Measurements from ENCODE around the gene PSMA1.
A peak's percentile ranks its signal among the peaks of the same experiment; 100 is the strongest.
"Not testable (repeated sequence)": the region's sequence is repeated elsewhere in the genome, so short reads cannot be mapped to it uniquely, and the experiment has no call there.

Gene PSMA1
- 19.7 to 52.5 (median 31.2) reads per million in 18 experiments for total RNA-seq

DNA sequence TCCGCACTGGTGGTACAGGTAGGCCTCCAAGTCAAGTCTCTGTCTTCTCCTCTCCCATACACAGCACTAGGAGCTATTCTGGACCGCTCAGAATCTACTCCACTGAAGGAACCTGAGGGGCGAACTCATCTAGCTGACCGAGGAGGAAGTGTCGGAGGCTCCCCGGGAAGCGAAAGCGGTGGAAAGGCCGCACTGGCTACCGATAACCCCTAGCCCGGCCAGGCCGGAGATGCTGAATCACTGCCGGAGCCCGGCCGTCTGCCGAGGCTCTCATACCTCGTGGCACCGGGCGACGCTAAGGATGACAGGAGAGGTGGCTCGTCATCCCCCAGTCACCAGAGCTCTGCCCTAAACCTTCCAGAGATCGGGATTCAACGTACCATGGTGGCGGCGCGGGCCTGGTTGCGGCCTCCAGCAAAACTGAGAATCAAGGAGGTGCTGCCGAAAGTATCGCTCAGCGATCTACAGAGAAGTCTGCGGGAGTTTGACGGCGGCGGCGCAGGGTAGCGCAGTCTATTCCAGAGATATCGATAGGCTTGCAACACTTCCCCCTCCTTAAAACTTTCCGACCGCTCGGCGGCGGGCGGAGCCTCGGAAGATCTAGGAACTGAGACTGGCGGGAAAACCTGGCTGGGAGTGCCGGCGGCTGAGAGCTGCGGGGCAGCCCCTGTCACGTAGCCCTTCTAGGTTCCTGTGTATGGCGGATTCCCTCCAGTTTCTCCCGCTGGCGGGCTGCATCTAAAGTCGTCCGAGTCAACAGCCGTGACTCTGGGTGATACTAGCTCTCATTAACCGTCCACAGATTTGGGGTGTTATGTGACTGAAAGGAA, at the start of gene PSMA1:
TSS of gene PSMA1 (minus strand) at position 470 of the 830 bp plus-strand sequence. CDS start at position 383, 87 bp downstream.
- peak; percentile 96 to 97 for DNase-seq

DNA sequence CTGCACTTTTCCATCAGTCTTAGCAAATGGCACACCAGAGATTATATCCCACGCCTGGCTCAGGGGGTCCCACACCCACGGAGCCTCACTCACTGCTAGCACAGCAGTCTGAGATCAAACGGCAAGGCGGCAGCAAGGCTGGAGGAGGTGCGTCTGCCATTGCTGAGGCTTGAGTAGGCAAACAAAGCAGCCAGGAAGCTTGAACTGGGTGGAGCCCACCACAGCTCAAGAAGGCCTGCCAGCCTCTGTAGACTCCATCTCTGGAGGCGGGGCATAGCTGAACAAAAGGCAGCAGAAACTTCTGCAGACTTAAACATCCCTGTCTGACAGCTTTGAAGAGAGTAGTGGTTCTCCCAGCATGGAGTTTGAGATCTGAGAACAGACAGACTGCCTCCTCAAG, 49.3 kb upstream of the PSMA1 start:
- DNase-seq = not testable (repeated sequence)

DNA sequence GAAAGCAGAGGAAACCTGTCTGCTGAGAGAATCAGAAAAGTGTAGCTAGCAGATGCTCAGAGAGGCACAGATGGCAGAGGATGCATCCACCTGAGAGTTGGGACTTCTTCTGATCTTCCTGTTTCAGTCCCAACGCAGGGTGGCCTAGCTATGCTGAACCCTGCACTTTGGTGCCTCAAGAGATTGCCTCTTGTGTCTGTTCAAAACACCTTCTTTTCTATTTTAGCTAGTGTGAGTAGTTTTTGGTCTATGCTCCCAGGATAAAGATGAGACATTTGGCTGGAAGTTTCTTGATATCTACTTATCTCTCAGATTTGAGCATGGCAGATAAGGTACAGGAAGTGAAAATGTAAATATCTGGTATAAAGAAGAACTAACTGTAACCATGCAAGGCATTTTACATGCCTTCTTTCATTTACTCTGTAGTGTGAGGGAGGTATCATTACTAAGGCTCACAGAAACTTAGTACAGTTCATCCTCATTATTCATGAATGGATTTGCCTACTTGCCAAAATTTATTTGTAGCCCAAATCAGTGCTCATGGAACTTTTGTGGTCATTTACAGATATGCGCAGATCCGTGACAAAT, 47.0 kb upstream of the PSMA1 start:
- no peak for DNase-seq

DNA sequence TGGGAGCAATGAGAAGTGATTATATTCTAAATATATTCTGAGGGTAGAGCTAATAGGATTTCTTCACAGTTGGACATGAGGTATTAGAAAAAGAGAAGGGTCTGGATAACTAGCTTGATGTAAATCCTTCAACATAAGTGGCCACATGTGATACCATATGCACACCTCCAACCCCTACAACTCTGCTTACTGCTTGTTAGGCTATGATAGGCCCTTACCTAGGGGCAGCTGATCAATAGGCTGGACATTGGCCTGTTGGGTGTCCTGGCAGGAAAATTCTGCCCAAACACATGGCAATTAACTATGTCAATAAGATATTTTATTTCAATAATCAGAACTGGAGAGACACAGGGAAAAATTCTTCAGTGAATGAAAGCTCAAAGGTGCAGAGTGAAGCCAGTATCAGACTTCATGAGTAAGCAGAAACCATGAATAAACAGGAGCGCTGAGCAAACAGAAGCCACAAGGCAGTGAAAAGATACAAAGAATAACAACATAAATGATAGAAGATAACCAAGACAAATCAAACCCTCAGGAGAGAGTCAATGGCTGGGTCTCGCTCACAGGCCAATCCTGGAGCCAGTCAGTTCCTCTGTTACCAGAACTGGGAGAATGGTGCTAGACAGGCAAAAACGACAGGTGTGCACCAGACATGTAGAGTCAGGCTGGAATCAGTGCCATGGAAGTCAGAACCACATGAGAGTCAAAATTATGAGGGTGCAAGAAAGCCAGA, 46.3 kb upstream of the PSMA1 start:
- no peak for DNase-seq

DNA sequence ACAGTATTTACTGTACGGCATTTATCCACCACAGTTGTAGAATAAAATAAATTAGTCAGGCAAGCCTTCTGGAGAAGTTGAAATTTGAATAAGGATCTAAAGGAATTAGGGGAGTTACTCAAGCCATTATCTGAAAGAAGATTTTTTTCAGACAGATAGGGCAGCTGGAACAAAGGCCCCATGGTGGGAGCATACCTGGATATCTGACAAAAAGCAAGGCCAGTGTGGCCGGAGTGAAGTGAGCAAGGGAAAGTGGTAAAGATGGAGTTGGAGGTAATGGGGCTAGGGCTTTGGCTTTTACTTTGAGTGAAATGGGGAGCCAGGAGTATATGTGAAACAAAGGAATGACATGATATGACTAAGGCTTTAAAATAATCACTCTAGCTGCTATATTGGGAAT, 45.7 kb upstream of the PSMA1 start:
- DNase-seq = no peak

DNA sequence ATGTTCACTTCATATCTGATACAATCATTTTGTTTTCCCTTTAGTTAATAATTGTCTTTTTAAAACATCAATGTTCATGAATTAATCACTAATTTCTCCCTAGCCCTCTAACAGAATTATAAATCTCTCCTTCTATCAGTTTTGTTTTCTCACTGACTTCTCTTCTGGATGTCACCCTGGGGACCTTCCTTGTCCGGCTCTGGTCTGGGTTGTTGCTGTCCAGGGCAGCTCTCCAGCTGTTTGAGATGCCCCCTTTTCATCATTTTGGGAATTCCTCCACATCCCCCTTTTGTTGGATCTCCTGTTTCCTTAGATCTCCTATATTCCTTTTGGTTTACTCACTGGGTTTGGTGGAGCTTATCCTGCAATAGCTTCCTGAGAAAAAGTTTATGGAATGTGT, 35.6 kb upstream of the PSMA1 start:
- no peak for DNase-seq

DNA sequence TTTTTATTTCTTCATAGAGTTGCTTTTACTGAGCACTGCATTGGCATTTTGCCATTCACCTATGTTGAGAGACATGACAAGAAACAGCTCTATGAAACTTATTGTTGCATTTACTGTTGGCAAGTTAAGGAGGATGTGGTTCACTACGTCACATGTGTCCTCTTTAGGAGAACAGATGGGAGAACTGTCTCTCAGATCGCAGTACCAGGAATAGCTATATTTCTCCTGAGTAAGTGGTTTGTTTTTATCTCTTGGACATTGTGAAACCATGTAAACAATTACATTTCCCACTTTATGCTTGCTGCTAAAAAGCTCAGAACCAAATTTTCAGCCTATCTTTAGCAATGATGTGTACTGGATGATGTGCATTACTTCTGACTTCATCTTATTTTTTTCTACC, 34.8 kb upstream of the PSMA1 start:
- DNase-seq = peak; percentile 55 to 58

DNA sequence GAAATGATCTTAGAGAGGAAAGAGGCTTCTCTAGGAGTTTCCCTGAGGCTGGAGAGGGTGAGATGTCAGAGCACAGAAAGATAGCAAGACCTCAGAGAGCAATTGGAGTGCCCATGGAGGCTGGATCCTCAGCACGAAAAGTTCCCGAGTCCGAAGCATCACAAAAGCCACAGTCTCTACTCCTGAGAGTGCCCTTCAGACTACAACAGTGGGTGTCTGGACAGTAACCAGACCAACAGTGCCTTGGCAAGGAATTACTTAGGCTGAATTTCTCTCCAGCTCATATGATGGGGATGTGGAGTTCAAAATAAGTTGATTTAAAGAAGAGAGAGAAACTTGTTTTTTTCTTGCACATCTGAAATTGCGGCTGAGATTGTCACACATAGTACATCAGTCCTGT, 31.9 kb upstream of the PSMA1 start:
- no peak for DNase-seq

DNA sequence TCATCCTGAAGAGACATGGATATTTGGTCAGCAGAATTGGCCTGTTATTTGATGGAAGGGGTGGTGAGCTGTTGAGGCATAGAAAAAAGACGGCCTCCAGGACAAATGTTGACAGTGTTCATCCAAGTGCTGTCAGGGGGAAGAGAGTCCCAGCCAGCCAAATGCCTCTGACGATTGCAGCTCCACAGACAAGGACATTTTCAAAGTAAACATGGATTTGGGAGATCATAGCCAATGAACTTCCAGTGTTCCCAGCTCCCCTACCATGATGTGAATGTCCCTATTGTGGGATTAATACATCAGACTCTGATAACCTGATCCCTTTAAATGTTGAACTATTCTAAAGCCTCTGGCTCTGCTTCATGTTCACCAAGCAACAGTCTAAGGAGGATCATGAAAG, 31.2 kb upstream of the PSMA1 start:
- no peak for DNase-seq

DNA sequence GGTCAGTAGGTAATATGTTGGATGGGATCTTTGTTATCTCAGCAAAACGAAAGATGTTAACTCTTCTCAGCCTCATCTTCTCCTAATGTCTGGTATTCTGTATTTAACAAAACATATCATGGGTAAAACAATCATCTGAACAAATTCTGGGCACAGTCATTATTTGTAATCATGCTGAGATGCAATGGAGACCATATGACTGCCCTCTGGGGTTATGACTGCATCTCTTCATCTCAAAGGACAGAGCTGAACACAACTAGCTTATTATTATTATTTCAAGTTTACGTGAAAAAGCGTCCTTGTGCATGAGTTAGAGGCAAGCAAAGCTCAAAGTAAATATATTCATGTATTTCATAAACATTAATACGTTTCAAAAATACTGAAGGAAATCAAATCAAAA, 29.7 kb upstream of the PSMA1 start:
- no peak for DNase-seq

DNA sequence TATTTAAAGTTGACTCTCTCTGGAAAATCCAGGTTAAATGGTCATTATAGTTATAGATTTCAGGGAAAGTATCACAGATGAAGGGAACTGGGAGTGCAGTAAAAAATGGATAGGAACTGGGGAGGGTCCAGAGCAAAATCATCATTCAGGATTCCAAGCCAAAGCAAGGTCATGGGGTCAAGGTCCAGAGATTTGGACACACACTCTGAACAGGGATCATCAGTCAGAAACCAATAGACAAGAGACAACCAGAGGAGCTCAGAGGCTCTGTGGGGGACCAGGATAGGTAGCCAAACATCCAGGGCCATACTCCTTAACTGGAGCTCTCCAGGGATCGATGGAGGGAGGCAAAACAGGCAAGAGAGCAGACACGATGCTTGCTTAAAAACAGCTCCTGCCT, 27.3 kb upstream of the PSMA1 start:
- no peak for DNase-seq

DNA sequence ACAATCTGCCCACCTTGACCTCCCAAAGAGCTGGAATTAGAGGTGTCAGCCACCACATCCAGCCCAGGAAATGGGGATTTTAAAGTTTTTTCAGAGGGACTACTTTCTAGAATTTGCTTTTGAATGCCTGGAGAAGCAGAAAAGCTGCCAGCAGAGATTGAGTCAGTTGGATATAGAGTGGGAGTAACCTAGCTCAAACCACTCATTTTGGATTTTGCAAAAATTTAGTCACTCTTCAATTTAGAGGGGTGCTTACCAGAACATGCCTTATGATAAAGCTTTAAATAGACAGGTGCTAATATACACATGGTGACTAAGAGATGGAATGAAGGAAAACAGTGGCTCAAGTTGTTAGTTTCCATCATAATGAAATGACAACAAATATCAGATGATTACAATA, 26.5 kb upstream of the PSMA1 start:
- DNase-seq = peak; percentile 18 to 51

DNA sequence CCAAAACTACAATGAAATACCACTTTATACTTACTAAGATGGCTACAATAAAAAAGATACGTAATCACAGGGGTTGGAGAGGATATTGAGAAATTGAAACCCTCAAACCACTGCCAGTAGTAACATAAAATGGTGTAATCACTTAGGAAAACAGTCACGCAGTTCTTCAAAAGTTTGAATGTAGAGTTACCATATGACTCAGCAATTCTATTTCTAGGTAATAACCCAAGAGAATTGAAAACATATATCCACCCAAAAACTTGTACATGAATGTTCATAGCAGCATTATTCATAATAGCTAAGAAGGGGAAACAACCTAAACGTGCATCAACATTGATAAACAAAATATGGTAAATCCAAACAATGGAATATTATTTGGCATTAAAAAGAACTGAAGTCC, 24.4 kb upstream of the PSMA1 start:
- DNase-seq = peak; percentile 74 to 94

DNA sequence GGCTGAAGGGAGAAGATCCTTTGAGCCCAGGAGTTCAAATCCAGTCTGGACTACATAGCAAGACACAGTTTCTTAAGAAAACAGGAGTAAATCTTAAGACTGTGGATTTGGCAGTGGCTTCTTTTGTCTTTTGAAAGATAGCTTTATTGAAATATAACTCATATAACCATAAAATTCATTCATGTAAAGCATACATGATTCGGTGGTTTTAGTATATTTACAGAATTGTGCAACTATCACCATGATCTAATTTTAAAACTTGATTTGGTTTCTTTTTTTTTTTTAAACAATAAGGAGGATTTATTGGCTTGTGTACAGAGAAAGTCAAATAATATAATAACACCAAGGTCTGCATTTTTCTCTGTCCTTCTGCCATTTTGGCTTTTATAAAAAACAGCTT, 23.1 kb upstream of the PSMA1 start:
- DNase-seq = no peak

DNA sequence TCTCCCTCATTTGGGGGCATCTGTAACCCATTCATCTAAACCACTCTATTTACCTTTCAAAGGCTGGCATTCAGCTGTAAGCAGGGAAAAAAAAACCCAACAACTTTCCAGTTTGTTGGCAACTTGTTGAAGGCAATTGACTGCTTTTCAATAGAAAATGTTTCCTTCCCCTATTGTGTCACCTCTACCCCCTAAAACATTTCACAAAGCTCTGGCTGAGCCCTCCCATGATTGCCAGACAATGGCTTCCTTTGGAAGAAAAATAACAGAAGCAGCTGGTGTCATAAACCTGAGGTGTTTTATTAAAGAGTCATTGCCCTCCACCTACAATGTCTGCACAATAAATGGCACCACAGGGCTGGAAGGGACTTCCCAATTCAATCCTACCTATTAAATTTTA, 22.1 kb upstream of the PSMA1 start:
- DNase-seq = peak; percentile 67 to 69

DNA sequence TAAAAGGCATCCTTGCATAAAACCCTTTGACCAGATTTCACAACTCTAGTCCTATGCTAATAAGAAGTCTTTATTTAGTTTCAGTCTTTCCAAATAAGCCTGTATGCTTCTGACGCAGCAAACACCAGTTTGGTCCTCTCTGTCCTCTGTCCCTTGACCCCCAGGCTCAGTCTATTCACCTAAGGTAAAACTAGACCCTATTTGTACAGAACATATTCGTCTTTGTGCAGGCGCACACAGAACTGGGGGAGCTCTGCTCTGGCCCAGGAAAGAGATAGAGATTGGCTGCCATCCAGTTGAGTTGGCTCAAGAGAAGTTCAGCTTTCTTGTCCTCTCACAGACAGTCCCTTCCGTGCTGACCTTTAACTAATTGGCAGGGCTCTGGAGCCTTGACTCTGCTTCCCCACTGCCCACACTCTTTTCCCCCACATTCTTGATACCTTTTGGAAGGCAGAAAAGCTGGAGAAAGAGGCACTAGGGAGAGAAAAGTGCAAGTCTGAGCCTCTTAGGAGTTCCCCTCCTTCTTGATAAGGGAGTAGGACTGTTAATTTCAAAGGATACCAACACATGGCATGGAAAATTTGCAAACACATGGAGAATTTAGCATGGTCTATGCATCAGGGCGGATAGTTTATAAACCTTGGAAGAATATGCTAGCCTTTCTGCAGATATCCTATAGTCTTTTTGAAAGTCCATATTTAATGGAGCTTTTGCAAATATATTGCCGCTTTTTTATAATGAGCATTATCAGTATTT, 21.2 kb upstream of the PSMA1 start:
- DNase-seq = peak; percentile 76 to 77

DNA sequence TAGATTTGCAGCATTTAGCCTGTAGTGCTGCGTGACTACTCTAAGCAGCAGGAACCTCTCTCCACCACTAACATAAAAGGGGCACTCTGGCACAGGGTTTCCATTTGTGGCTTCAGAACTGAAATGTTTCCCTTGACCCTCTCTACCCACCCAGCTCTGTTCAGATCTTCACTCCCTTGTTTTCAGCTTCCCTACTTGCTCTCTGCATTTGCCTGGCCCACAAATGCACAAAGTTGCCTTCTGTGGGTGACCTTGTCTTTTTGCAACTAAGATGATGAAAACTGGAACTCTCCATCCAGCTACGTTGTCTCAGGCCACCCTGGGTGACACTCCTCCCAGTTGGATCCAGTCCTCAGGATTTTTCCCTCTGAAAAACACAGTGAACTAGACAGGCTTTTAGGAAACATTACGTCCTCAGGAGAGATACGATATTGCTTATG, 19.8 kb upstream of the PSMA1 start:
- DNase-seq = peak; percentile 25 to 68

DNA sequence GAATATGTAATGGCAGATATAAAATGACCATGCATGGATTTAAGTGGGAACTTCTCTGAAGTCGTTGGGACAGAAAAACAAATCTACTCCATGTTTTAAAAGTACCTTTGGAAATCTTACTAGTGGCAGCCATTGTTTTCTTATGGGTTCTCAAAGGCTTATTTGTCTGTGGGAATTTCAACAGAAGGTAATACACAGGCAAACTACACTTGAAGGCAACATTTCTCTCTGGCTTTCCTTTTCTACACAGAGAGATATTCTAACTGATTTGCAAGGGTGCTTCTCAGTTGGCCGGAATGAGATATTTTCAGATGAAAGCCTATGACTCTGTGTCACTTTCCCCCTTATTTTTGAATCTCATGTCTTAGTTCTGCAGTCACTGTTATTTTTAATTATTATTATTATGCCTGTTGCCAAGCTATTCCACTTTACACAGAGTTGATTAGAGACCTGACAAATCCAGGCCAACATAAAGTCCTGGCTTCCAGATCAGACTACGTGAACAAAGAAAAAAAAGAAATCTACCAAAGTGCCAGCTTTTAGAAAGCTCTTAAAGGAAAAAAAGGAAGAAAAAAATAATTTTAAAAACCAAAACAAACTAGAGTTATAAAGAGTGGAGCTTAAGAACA, 18.9 kb upstream of the PSMA1 start:
- DNase-seq = no peak

DNA sequence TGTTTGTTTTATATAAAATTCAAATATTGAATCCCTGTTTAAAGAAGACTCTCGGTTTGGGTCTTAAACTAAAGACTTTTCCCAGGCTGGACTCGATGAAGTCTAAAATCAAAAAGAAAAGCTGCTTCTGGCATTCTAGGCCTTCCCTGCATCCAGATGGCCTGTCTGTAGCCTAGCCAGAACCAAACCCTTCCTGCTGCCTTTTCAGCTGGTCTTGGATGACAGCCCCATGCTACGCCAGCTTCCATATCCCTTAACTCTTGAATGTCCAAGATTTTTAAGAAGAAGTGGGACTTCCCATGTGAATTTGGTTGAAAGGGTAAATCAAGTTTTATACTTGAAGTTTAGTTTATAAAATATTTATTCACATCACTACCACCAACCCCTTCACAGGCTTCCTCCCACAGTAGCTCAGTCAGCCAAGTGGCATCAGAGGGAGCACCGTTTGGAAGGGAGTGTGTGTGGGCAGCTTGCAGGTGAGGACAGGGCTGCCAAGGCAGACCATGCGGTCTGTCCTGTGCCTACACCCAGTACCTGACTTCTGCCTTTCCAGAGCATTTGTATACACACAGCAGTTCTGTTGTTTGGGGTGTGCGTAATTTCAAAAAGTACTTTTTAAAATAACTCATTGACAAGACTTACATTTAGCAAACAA, 18.2 kb upstream of the PSMA1 start:
- no peak for DNase-seq

DNA sequence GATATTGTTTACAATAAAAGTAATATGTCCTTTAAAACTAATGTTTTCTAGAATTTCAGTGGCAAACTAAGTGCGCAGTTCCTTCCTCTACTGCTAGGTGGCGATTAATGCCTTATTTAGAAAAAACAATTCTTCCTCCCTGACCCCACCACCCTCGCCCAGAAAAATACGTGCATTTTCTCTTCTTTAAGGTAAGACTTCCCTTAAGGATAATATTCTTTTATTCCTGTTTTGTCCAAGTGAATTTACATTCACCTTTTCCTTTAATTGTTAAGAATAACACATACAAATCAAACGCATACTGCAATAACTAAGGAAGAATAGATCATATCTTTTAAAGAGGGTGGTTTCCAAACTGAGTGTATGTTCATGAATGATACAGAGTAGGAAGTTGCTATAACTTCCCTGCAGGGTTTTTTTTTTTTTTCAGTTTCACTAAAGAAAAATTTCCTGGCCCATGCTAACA, 17.0 kb upstream of the PSMA1 start:
- peak; percentile 64 to 67 for DNase-seq

DNA sequence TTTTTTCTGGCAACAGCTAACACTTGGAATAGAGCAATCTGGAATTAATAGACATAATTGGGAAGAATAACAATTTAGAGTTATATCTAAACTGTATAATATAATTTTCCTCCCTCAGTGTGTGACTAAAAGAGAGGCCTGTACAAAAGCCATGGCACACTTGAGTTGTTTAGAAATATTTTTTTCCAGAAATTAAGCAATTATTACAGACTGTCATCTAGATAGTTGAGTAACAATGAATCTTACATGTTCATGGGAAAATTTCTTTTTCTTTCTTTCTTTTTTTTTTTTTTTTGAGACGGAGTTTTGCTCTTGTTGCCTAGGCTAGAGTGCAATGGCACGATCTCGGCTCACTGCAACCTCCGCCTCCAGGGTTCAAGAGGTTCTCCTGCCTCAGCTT, 15.0 kb upstream of the PSMA1 start:
- not testable (repeated sequence) for DNase-seq

DNA sequence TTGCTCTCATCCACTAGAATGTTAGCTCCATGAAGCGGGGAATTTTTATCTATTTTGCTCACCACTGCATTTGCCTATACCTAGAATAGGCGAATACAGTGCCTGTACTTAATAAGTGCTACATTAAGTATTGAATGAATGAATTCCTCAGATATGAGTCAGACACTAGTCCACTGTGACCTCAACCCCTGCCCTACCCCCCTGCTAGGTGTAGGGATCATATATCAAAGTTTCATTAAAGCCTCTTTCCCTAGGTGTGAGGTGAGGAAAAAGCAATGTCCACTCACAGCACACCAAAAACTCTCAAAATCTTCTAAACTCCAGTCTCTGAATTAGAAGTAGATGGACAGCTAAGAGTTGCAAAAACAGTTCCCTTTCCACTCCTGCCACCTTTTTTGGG, 9.8 kb upstream of the PSMA1 start:
- DNase-seq = no peak

Measured in inflammatory macrophage (primary cell).